GM21786 (cell line): Measurements from ENCODE around the gene DENND4A.

Source experiments
- ATAC-seq: cut with Tn5 transposase; IDR thresholded peaks from one replicate; pipeline ENCODE4 v1.9.1; 2021; ENCODE audit not compliant: unreplicated experiment

DENND4A gene

DNA sequence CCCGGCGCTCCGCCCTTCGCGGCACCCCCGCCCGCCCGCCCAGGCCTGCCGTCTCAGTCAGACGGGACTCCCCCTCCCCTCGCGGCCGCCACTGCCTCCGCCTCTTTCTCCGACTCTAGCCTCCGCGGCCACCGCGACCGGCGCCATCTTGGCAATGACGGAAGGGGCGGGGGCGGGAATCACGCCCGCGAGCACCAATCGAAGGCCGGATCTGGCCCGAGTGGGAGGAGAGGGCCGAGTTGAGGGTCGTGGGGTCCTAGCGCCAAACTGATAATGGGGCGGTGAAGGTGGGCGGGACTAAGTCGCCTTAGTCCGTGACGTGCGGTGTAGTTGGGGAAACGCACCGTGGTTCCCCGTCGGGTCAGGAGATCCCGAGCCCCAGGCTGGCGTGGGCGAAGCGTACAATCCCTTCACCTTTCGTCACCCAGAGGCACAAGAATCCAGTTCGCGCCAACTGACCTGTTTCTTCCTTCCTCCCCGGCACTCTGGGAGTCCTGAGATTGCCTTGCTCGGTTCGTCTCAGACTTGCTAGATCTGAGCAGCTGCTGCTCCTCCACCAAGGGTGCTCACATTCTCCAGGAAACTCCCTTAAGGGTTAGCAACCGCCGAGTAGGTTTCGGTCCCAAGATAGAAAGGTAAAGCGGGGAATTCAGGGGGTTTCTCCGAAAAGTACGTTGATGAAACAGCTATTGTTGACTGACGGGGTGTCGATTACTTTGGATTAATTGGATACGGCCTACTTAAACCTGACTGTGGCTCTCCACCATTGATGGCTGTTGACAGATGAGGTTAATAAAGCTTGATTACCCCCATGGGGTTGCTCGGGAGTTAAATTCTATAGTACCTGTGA lies at the start of gene DENND4A:
DENND4A (minus strand) TSS at position 156 of the 850 bp plus-strand sequence. CDS start 35,843 bp downstream, outside the sequence.
- peak; percentile 80 for ATAC-seq

DNA sequence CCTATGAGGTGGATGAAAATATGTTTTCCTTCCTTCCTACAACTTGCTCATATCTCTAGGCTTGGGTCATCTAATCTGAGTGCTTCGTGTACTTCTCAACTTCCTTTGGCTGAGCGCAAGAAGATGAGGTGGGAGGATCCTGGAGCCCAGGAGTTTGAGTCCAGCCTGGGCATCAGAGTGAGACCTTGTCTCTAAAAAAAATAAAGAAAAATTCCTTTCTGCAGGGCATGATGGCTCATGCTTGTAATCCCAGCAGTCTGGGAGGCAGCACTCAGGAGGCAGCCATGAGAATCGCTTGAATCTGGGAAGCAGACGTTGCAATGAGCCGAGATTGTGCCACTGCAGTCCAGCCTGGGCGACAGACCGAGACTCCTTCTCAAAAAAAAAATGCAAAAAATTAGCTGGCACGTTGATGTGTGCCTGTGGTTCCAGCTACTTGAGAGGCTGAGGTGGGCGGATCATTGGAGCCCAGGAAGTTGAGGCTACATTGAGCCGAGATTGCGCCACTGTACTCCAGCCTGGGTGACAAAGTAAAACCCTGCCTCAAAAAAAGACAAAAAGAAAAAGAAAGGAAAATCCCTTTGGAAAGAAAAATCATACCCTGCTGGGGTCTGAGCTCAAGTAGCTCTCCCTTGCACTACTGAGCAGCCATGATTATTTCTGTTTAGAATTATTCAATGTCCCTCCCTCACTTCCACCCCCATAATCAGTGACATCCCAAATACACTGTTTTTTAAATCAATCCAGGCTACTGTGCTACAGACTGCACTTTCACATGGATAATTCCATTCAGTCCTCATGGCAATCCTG lies 49.2 kb upstream of the DENND4A start:
- no peak for ATAC-seq

DNA sequence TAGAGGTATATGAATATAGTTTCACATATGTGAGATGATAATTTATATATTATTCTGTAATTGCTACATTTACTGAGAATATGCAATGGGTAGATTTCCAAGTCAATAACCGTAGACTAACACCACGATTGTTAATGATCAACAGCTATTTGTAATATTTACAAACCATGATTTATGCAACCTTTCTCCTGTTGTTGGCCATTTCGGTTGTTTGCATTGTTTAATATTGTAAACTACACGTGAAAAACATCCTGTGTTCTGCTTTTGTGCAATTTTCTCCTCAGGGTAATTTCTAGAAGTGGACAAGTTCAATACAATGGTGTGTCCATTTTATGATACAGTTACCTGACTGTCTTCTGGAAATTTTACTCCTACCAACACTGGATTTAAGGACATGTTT lies 47.9 kb upstream of the DENND4A start:
- ATAC-seq: no peak

DNA sequence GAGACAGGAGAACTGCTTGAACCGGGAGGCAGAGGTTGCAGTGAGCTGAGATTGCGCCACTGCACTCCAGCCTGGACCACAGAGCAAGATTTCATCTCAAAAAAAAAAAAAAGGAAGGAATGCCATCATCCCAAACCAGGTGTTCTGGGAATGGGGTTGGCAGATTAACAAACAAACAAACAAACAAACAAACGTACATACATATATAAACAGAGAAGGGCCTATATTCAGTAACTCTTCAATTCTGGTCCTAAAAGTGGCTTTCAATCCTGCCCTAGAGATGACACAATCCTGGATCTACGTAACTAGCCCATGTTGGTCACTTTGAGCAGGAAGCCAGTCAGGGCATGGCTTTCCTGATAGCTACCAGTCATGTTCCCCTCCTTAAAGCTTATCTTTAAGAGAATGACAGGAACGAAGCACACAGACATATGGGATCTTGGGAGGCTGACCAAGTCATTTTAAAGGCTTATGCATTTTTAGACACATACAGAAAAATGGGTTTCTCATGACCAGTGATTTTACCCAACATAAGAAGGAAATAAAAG lies 47.3 kb upstream of the DENND4A start:
- no peak for ATAC-seq

GRCh38 chr15:65837301-65838294 lies 45.5 kb upstream of the DENND4A start:
- ATAC-seq: no peak

- ATAC-seq: no peak
Observed at GRCh38 chr15:65836665-65837064, 44.6 kb upstream of the DENND4A start.

DNA sequence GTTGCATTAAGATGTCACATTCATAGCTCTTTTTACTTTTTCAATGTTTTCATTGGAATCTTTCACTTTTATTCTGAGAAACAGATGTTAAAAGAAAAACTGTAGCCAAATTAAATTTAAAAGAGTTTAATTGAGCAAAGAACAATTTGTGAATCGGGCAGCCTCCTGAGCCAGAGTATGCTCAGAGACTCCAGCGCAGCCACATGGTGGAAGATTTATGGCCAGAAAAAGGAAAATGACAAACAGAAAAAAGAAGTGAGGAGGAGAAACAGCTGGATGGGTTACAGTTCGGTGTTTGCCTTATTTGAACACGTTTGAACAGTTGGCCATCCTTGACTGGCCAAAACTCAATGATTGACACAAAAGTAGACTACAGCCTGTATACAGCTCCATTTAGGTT lies 43.4 kb upstream of the DENND4A start:
- ATAC-seq: no peak

- ATAC-seq: no peak
Observed at GRCh38 chr15:65834603-65835282, 42.6 kb upstream of the DENND4A start.

DNA sequence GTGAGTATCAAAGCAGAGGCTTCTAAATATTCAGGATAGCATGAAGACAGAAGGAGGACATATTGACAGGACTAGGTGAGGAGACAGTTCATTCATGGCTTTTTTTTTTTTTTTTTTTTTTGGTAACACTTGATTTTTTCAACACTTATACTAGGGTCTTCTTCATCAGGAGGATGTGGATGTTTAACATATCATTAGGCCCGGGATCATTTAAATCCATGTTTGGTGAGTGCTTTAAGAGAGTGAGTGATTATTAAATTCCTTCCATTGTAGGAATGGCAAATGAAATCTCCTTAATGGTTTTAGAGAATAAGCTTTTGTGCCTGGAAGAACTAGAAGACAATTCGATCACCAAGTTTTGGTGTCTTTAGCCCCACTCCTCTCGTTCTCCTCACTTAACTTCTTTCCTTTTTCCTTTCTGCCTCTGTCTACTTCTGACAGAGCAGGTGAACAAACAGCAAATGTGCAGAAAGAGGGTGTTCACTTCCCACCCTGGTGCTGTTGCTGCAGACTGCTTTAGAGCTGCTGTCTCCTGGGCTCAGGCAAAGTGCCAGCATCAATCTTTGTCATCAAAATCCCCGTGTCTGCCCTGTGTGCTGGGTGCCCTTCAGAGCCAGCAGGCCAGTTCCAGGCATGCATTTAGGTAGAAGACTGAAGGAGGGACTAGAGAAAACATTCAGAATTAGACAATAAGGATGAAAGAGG lies 41.6 kb upstream of the DENND4A start:
- no peak for ATAC-seq

- ATAC-seq: peak; percentile 42
Observed at GRCh38 chr15:65832549-65833364, 40.7 kb upstream of the DENND4A start.

- no peak for ATAC-seq
Observed at GRCh38 chr15:65829130-65829764, 37.2 kb upstream of the DENND4A start.

GRCh38 chr15:65828585-65828984 lies 36.5 kb upstream of the DENND4A start:
- ATAC-seq: no peak

DNA sequence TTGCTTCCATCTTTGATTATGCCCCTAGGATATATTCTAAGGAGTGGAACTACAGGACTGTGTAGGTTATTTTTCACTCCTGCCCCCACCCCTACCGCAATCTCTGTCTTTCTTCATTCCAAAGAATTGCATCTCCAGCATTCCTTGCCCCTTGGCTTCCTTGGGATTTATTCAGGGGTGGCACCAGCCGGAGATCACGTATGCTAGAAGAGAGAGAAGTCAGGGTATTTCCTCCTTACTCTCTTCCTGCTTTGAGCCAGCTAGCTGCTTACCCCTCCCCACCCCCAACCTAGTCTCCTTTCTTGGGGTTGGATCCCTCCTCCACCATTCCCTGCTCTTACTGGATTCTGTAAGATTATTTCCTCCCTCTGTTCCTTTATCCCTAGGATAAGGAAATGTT lies 35.0 kb upstream of the DENND4A start:
- no peak for ATAC-seq

- no peak for ATAC-seq
Observed at GRCh38 chr15:65824941-65825544, 33.0 kb upstream of the DENND4A start.

DNA sequence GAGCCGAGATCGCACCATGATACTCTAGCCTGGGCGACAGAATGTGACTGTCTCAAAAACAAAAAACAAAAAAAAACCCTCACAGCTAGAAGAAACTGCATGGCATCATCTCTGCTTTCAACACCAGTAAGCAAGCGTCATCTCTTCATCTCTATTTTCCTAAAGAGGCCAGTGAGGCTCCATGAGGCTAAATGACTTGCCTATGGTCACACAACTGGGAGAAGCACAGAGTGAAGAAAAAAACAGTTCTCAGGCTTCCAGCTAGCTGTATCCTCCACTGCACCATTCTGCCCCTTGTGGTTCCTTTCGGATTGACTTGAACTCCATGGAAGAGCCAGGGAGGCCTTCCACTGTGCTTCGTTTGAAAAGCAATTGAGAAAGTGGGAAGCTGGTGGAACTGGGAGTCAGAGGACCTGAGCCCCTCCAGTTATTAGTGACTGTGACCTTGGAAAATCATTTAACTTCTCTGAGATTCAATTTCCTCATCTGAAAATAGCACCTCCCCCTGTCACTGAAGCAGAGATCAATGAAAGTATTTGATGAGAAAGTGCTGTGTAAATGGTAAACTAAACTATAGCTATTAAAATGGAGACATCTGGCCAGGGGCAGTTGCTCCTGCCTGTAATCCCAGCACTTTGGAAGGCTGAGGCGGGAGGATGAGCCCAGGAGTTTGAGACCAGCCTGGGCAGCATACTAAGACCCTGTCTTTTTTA lies 32.1 kb upstream of the DENND4A start:
- ATAC-seq: no peak

DNA sequence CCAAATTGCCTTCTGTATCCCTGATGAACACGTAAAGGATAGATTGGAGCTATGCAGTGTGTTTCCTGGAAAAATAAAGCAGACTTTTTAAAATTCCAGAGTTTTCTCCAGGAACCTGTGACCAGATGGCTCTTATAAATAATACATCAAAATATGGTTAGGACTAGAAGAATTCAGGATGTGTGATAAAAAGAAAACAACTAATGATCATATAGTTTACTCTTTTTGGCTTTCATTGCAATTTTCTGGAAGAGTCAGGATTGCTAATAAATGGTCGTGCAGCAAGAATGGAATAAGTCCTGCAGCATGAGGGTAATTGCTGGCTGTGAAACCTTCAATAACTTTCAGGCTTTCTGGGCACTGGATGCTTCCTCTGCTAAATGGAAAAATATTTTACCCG lies 30.2 kb upstream of the DENND4A start:
- no peak for ATAC-seq

DNA sequence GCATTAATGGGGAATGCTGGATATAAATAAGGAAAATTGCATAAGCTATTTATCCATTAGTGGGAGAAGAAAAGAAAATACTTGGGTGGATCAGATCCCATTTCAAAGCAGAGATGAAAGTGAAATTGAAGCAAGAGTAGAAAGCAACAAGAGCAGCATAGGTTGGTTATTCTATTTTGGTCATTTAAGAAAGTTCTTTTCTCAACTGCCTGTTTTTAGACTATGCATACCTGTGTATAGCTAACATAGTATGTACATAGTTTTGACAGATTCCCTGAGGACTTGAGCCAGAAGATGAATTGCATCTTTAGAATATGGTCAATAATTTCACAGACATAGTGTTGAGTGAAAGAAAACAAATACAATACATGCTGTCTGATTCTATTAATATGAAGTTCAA lies 29.0 kb upstream of the DENND4A start:
- no peak for ATAC-seq
